Endothelial cell of umbilical vein (primary cell): ENCODE measurements around the gene GAB2. TPM values are rescaled to one million over a fixed set of nuclear protein-coding genes. Genes with fewer than 3 reads are reported as not detected.

Source experiments
- BruUV-seq: library from RNA; stranded (reverse); fragments of 400-500 nt; replicated peaks from 2 replicates; lab custom pipeline; 2021; lab: Mats Ljungman, UMichigan
- CTCF ChIA-PET: fragments of 300-600, 350-600 bp; sonication (Branson Sonifier 250); formaldehyde crosslinking; loops from one replicate; lab custom pipeline; 2021; ENCODE audit warnings: antibody characterized with exemption, inconsistent platforms; lab: Charles Lee
- POLR2A ChIA-PET: fragments of 300-600, 350-600 bp; sonication (Branson Sonifier 250); formaldehyde crosslinking; loops from one replicate; lab custom pipeline; 2021; ENCODE audit warnings: antibody characterized with exemption, inconsistent platforms; lab: Charles Lee
- DNase-seq: peaks from one replicate; pipeline ENCODE4 v3.0.0-alpha.2; 2011; ENCODE audit warnings: low read depth, low spot score
- FAIRE-seq: peaks from 2 replicates; lab custom pipeline; 2011; peaks lifted over from hg19 to GRCh38; lab: Jason Lieb, UNC
- H2AFZ ChIP-seq: 2 replicates; pipeline ENCODE4 v1.6.0; 2012; ENCODE audit warnings: low read depth, low read length, control low read depth, inconsistent platforms
- H3K27ac ChIP-seq: 2 replicates; pipeline ENCODE4 v1.5.1; 2011; ENCODE audit warnings: low read depth, mild to moderate bottlenecking, control low read depth, low read length, moderate library complexity; ENCODE audit not compliant: insufficient read depth
- H3K27me3 ChIP-seq, 2 experiments: 2 replicates each; pipeline versions ENCODE4 v1.6.0 to v1.6.1; 2011; ENCODE audit warnings: low read length in 2 of 2, mixed read lengths in 1 of 2; ENCODE audit not compliant: control insufficient read depth in 2 of 2, insufficient read depth in 2 of 2
- H3K36me3 ChIP-seq, 2 experiments: 2 replicates in 1 of 2; 3 replicates in 1 of 2; pipeline ENCODE4 v1.5.1; 2011; ENCODE audit warnings: low read length in 2 of 2, mild to moderate bottlenecking in 1 of 2, moderate library complexity in 1 of 2; ENCODE audit not compliant: control insufficient read depth in 2 of 2, insufficient read depth in 2 of 2; ENCODE audit errors: extremely low read depth in 1 of 2
- H3K4me1 ChIP-seq: 3 replicates; pipeline ENCODE4 v1.5.1; 2011; ENCODE audit warnings: mild to moderate bottlenecking, low read length; ENCODE audit not compliant: control insufficient read depth, insufficient read depth; ENCODE audit errors: extremely low read depth
- H3K4me2 ChIP-seq: 2 replicates; pipeline ENCODE4 v1.6.1; 2011; ENCODE audit warnings: low read length, control low read depth, mixed read lengths; ENCODE audit not compliant: insufficient read depth
- H3K4me3 ChIP-seq, 3 experiments: fragments of 200-600 bp in 1 of 3; sonication (generic), shearing (Covaris generic) in 1 of 3; replicated peaks in 1 of 3; 2 replicates each; pipeline ENCODE4 v1.5.1; 2011 to 2016; ENCODE audit warnings: control low read depth in 3 of 3, low read length in 3 of 3, mild to moderate bottlenecking in 2 of 3, inconsistent platforms in 1 of 3, low read depth in 1 of 3, moderate library complexity in 1 of 3; ENCODE audit not compliant: insufficient read depth in 1 of 3
- H3K79me2 ChIP-seq: 2 replicates; pipeline ENCODE4 v1.6.0; 2012; ENCODE audit warnings: low read length, inconsistent platforms; ENCODE audit not compliant: control insufficient read depth, insufficient read depth
- H3K9ac ChIP-seq: replicated peaks from 2 replicates; pipeline ENCODE3; 2011; ENCODE audit warnings: low read length, control low read depth; ENCODE audit not compliant: insufficient read depth; ENCODE audit errors: extremely low read depth
- H3K9me1 ChIP-seq: replicated peaks from 3 replicates; pipeline ENCODE4 v1.6.0; 2011; ENCODE audit warnings: mild to moderate bottlenecking, low read length; ENCODE audit not compliant: control insufficient read depth, insufficient read depth; ENCODE audit errors: extremely low read depth
- H3K9me3 ChIP-seq: replicated peaks from 2 replicates; pipeline ENCODE4 v1.5.1; 2012; ENCODE audit warnings: low read length, inconsistent platforms; ENCODE audit not compliant: control insufficient read depth, insufficient read depth
- H4K20me1 ChIP-seq: replicated peaks from 2 replicates; pipeline ENCODE3; 2011; ENCODE audit warnings: mild to moderate bottlenecking, low read length; ENCODE audit not compliant: control insufficient read depth, insufficient read depth; ENCODE audit errors: extremely low read depth
- EZH2 ChIP-seq: IDR thresholded peaks from 2 replicates; pipeline ENCODE4 v1.6.1; 2012; ENCODE audit warnings: borderline replicate concordance, low read depth, mild to moderate bottlenecking, moderate library complexity, low read length, inconsistent platforms; ENCODE audit not compliant: severe bottlenecking
- FOS ChIP-seq: IDR thresholded peaks from 2 replicates; pipeline ENCODE4 v1.6.1; 2011; ENCODE audit warnings: mild to moderate bottlenecking, low read length, moderate library complexity, borderline replicate concordance; ENCODE audit not compliant: insufficient read depth
- GATA2 ChIP-seq: IDR thresholded peaks from 2 replicates; pipeline ENCODE4 v1.7.0; 2011; ENCODE audit warnings: low read depth, mild to moderate bottlenecking, moderate library complexity, mixed read lengths, low read length; ENCODE audit not compliant: insufficient read length, insufficient read depth
- JUN ChIP-seq: IDR thresholded peaks from 2 replicates; pipeline ENCODE4 v1.6.1; 2011; ENCODE audit warnings: borderline replicate concordance, low read depth; ENCODE audit not compliant: insufficient read length, insufficient read depth
- MYC ChIP-seq: IDR thresholded peaks from one replicate; pipeline ENCODE4 v1.6.1; 2011; ENCODE audit warnings: mild to moderate bottlenecking, low read depth, low read length
- POLR2A ChIP-seq: IDR thresholded peaks from 2 replicates; pipeline ENCODE4 v1.6.1; 2012; ENCODE audit warnings: low read depth, mild to moderate bottlenecking, control low read depth, low read length
- POLR2AphosphoS5 ChIP-seq: IDR thresholded peaks from 2 replicates; pipeline ENCODE4 v1.6.1; 2012; ENCODE audit warnings: low read depth, mild to moderate bottlenecking, control low read depth, low read length, moderate library complexity; ENCODE audit not compliant: insufficient read depth
- dilution Hi-C: fragments of 300-500 bp; cut with MboI; formaldehyde crosslinking; loops from one replicate; pipeline ENCODE4 v1.15.0; 2019; ENCODE audit warnings: low sequenced_read_pairs; ENCODE audit not compliant: extremely low pct_ligation_motif_present
- intact Hi-C: fragments of 100-400 bp; cut with micrococcal nuclease; formaldehyde crosslinking; loops from one replicate; pipeline ENCODE4 v1.10.0; 2022
- polyA plus RNA-seq, 4 experiments: library from polyadenylated mRNA; depleted of rRNA in 3 of 4; stranded (reverse) in 3 of 4; unstranded in 1 of 4; fragments of >200 nt; gene quantifications; 2 replicates each; pipeline versions ENCODE4 v1.2.1 to v1.2.3, GENCODE V29; 2011 to 2012; ENCODE audit warnings: missing spikeins in 1 of 4
- total RNA-seq: library from RNA; stranded (reverse); gene quantifications from 2 replicates; pipeline ENCODE4 v1.2.3, GENCODE V29; 2021
- TF ChIP-seq, protein P1 (sequence below), 2 donors: IDR thresholded peaks; 1 replicate in 1 of 2; 2 replicates in 1 of 2; pipeline ENCODE4 v1.5.1; 2011; ENCODE audit warnings: low read length in 2 of 2, mild to moderate bottlenecking in 2 of 2, moderate library complexity in 2 of 2, control low read depth in 1 of 2, inconsistent platforms in 1 of 2, low read depth in 1 of 2; ENCODE audit not compliant: insufficient read depth in 1 of 2; ENCODE audit errors: extremely low read depth in 1 of 2
- TF ChIP-seq, protein P2 (sequence below): IDR thresholded peaks from 2 replicates; pipeline ENCODE4 v1.6.1; 2011; ENCODE audit not compliant: insufficient read depth, insufficient read length

The GAB2 gene
- total and polyA plus RNA-seq, 2 donors (not counting 3 experiments of a cell fraction or from before 2014, with no cell fraction given) = 19.6 to 39.6 TPM

DNA sequence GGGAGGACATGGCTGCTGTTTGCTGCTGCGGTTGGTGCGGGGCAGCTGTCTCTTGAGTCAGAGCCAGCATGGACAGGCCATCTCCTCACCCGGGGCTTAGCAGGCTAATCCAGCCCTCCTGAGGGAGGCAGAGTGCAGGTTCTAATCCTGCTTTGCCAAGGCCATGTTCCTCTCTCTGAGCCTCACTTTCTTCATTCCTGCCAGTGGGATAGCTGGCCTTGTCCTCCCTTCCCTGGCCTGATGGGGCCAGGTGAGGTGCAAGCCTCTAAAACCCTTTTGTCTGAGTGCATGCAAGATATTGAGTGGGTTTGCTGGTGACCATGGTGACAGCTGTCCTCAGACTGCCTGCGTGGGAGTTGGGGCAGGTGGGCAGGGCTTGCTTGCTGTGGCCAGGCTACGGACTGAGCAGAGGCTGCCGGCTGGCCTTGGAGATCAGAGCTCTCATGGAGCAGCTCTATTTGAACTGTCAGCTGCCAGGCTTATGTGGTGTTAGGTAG lies 225.3 kb downstream of the GAB2 start:
- Histone ChIP-seq H3K9ac (no peak overlapping the region), H3K9me3 (no peaks in the 10 kb centered on the region), H3K4me2 (no peak overlapping the region), H4K20me1 (no peaks in the 10 kb centered on the region), H2AFZ (no peak overlapping the region), H3K4me1 (peaks cover 26% of the 10 kb centered on the region), H3K9me1 (no peaks in the 10 kb centered on the region), H3K79me2 (peaks cover 25% of the 10 kb centered on the region), H3K27me3 (no peaks in the 10 kb centered on the region), H3K4me3 (no peak overlapping the region), H3K27ac (no peak overlapping the region), H3K36me3 (no peaks in the 10 kb centered on the region)
- ChIA-PET CTCF (no interaction called here), POLR2A (no interaction called here)
- BruUV-seq = no TSS peak
- DNase-seq (no peak), FAIRE-seq (no peak)
- intact Hi-C loops (no loop called here), dilution Hi-C loops (no loop called here)
- TF ChIP-seq GATA2 = no peak
- TF ChIP-seq MYC = no peak
- TF ChIP-seq FOS = no peak
- TF ChIP-seq POLR2AphosphoS5 = no peak
- TF ChIP-seq, protein P1, sequence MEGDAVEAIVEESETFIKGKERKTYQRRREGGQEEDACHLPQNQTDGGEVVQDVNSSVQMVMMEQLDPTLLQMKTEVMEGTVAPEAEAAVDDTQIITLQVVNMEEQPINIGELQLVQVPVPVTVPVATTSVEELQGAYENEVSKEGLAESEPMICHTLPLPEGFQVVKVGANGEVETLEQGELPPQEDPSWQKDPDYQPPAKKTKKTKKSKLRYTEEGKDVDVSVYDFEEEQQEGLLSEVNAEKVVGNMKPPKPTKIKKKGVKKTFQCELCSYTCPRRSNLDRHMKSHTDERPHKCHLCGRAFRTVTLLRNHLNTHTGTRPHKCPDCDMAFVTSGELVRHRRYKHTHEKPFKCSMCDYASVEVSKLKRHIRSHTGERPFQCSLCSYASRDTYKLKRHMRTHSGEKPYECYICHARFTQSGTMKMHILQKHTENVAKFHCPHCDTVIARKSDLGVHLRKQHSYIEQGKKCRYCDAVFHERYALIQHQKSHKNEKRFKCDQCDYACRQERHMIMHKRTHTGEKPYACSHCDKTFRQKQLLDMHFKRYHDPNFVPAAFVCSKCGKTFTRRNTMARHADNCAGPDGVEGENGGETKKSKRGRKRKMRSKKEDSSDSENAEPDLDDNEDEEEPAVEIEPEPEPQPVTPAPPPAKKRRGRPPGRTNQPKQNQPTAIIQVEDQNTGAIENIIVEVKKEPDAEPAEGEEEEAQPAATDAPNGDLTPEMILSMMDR (IDR thresholded peaks at IDR 0.05; ENCODE audit: extremely low read depth in 1 of 2, insufficient read depth in 1 of 2, low read depth in 1 of 2, low read length in 2 of 2) = no peak
- TF ChIP-seq EZH2 = no peak
- TF ChIP-seq, protein P2, sequence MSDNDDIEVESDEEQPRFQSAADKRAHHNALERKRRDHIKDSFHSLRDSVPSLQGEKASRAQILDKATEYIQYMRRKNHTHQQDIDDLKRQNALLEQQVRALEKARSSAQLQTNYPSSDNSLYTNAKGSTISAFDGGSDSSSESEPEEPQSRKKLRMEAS = no peak
- TF ChIP-seq POLR2A = no peak
- TF ChIP-seq JUN = no peak
